Adrenal gland (tissue), 12 donors: ENCODE results near the gene LSAMP. TPM values are rescaled to one million over a fixed set of nuclear protein-coding genes. Genes with fewer than 3 reads are reported as not detected.

ENCODE experiments used
- DNase-seq, 7 donors: peaks; one replicate each; pipeline ENCODE4 v3.0.0-alpha.2; 2019 to 2020
- H3K27ac ChIP-seq, 5 donors: fragments of 200-600 bp; sonication (generic) in 4 of 5; 1 replicate in 3 of 5; 2 replicates in 2 of 5; pipeline versions ENCODE4 v1.5.1 to v1.8.0; 2016 to 2020; ENCODE audit warnings: mild to moderate bottlenecking in 1 of 5
- H3K27me3 ChIP-seq: fragments of 200-600 bp; 2 replicates; pipeline ENCODE4 v1.8.0; 2021
- H3K36me3 ChIP-seq, 2 donors: fragments of 200-600 bp; replicated peaks in 1 of 2; 1 replicate in 1 of 2; 2 replicates in 1 of 2; pipeline versions ENCODE4 v1.5.1 to v1.8.0; 2018 to 2022
- H3K4me1 ChIP-seq, 2 donors: fragments of 200-600 bp; replicated peaks in 1 of 2; 1 replicate in 1 of 2; 2 replicates in 1 of 2; pipeline versions ENCODE4 v1.5.1 to v1.8.0; 2018 to 2021
- H3K4me3 ChIP-seq, 4 donors: fragments of 200-600 bp; sonication (generic) in 3 of 4; one replicate each; pipeline ENCODE4 v1.5.1; 2016 to 2018
- H3K9me3 ChIP-seq, 3 donors: fragments of 200-600 bp; sonication (generic) in 1 of 3; replicated peaks in 1 of 3; 1 replicate in 2 of 3; 2 replicates in 1 of 3; pipeline versions ENCODE4 v1.5.1 to v1.8.0; 2016 to 2021
- CTCF ChIP-seq, 6 experiments: fragments of 450-650 bp in 4 of 6; fragments of 200-600 bp in 2 of 6; sonication (generic) in 1 of 6; IDR thresholded peaks; 1 replicate in 5 of 6; 2 replicates in 1 of 6; pipeline versions ENCODE4 v1.5.1 to v1.8.0; 2016 to 2021; ENCODE audit warnings: antibody characterized with exemption in 6 of 6, mild to moderate bottlenecking in 2 of 6, moderate library complexity in 1 of 6
- POLR2A ChIP-seq, 2 donors: fragments of 450-650 bp; IDR thresholded peaks; one replicate each; pipeline ENCODE4 v1.6.1; 2017; ENCODE audit warnings: antibody characterized with exemption in 2 of 2, mild to moderate bottlenecking in 2 of 2, moderate library complexity in 1 of 2
- WGBS, 4 donors: extraction: QIAGEN DNeasy Blood & Tissue Kit in 2 of 4; methylation state at CpG; one replicate each; pipeline versions ENCODE4 v1.1.5 to v1.1.7; 2013 to 2017; 5-methylcytosine and 5-hydroxymethylcytosine counted together
- intact Hi-C, 2 donors: fragments of 100-400 bp; cut with DNase I; formaldehyde crosslinking; loops; one replicate each; pipeline versions ENCODE4 v1.14.1 to v1.15.0; 2022 to 2023
- polyA plus RNA-seq, 3 donors: library from polyadenylated mRNA; stranded (reverse); fragments of 200-250 nt in 2 of 3; fragments of 350-450 nt in 1 of 3; fragmentation: Illumina TruSeq in 1 of 3; extraction: RNeasy Lipid Tissue Mini Kit (QIAGEN cat#74804) in 1 of 3; gene quantifications; one replicate each; pipeline ENCODE4 v1.2.3, GENCODE V29; 2013 to 2014
- total RNA-seq, 9 donors: library from RNA; depleted of rRNA in 4 of 9; stranded (reverse); fragments of >200 nt in 4 of 9; fragments of 120-200 nt in 1 of 9; fragmentation: NEBNext Ultra II Directional in 1 of 9; extraction: Animal tissue kit (Norgen Biotek cat#: 25700) in 1 of 9; gene quantifications; one replicate each; pipeline versions ENCODE4 v1.1.0 to v1.2.4, GENCODE V29; 2013 to 2023
- donor health status: healthy with polysubstance abuse.
- donor health status: Bipolar disorder and iron deficiency.
- donor health status: DM: yes; HTN: yes; CAD: no.
- donor health status: DM: no; HTN: no; CAD: no.
- donor health status: DM: no; HTN: no; CAD: no.
- donor health status: DM: yes; HTN: yes; CAD: no.

The LSAMP gene
- total and polyA plus RNA-seq, 12 donors: 5.8 to 53.5 (median 24.3) TPM

- H3K9me3 ChIP-seq: no peaks in the 10 kb centered on the region
- no peaks in the 10 kb centered on the region for H3K4me1 ChIP-seq
- no peaks in the 10 kb centered on the region for H3K27me3 ChIP-seq
- TF ChIP-seq POLR2A (IDR thresholded peaks at IDR 0.05) (no peak), CTCF (IDR thresholded peaks at IDR 0.05) (no peak)
- WGBS, 4 donors: 93 to 97% (median 95%) methylated on average over 5 to 8 of the region's 8 CpGs
- no peak overlapping the region for H3K27ac ChIP-seq
- no peak overlapping the region for H3K4me3 ChIP-seq
- intact Hi-C loops: no loop called here
- no peak for DNase-seq
- H3K36me3 ChIP-seq: no peaks in the 10 kb centered on the region
Measured at GRCh38 chr3:115838786-115839185, 606.5 kb downstream of the LSAMP start.

GRCh38 chr3:115836944-115837343 lies 608.3 kb downstream of the LSAMP start:
- intact Hi-C loops: no loop called here
- no peak for DNase-seq
- no peaks in the 10 kb centered on the region for H3K9me3 ChIP-seq
- H3K36me3 ChIP-seq: no peaks in the 10 kb centered on the region
- no peaks in the 10 kb centered on the region for H3K27me3 ChIP-seq
- H3K4me1 ChIP-seq: no peaks in the 10 kb centered on the region
- no peak overlapping the region for H3K4me3 ChIP-seq
- no peak overlapping the region for H3K27ac ChIP-seq
- no peak for TF ChIP-seq POLR2A (IDR thresholded peaks at IDR 0.05)
- peak; percentile 17 to 57 (median 32) for TF ChIP-seq CTCF (IDR thresholded peaks at IDR 0.05)
- 63 to 76% (median 71%) methylated on average over 3 of the region's 3 CpGs for WGBS, 4 donors

GRCh38 chr3:115835946-115836345 lies 609.3 kb downstream of the LSAMP start:
- DNase-seq: no peak
- 94 to 97% (median 96%) methylated on average over 4 of the region's 4 CpGs for WGBS, 4 donors
- no peaks in the 10 kb centered on the region for H3K9me3 ChIP-seq
- TF ChIP-seq POLR2A (IDR thresholded peaks at IDR 0.05) (no peak), CTCF (IDR thresholded peaks at IDR 0.05) (no peak)
- no peak overlapping the region for H3K27ac ChIP-seq
- H3K27me3 ChIP-seq: no peaks in the 10 kb centered on the region
- no peak overlapping the region for H3K4me3 ChIP-seq
- H3K4me1 ChIP-seq: no peaks in the 10 kb centered on the region
- no peaks in the 10 kb centered on the region for H3K36me3 ChIP-seq
- intact Hi-C loops: no loop called here

GRCh38 chr3:115834068-115834467 lies 611.2 kb downstream of the LSAMP start:
- intact Hi-C loops: no loop called here
- TF ChIP-seq CTCF (IDR thresholded peaks at IDR 0.05) (no peak), POLR2A (IDR thresholded peaks at IDR 0.05) (no peak)
- no peak overlapping the region for H3K4me3 ChIP-seq

More at GRCh38 chr3:115834068-115834467, 611.2 kb downstream of the LSAMP start:
- Histone ChIP-seq H3K27ac (no peak overlapping the region), H3K27me3 (no peaks in the 10 kb centered on the region), H3K4me1 (no peaks in the 10 kb centered on the region), H3K9me3 (no peaks in the 10 kb centered on the region), H3K36me3 (no peaks in the 10 kb centered on the region)
- no peak for DNase-seq
- 94 to 100% (median 96%) methylated on average over 1 of the region's 1 CpG for WGBS, 4 donors
